B cell (primary cell): ENCODE data around the gene CTNNA3. TPM values are rescaled to one million over a fixed set of nuclear protein-coding genes. Genes with fewer than 3 reads are reported as not detected.

Experiments used
- ATAC-seq: fragments of 200-7000 bp; cut with Tn5 transposase; one replicate; pipeline ENCODE4 v1.10.0; 2021; ENCODE audit warnings: low read depth, mild to moderate bottlenecking, moderate number of reproducible peaks, moderate library complexity
- CTCF ChIA-PET: fragments of 350-600 bp; sonication (Branson Sonifier 250); formaldehyde crosslinking; loops from one replicate; lab custom pipeline; 2021; ENCODE audit warnings: antibody characterized with exemption, inconsistent platforms; lab: Charles Lee
- POLR2A ChIA-PET: fragments of 350-600 bp; sonication (Branson Sonifier 250); formaldehyde crosslinking; loops from one replicate; lab custom pipeline; 2021; ENCODE audit warnings: antibody characterized with exemption; lab: Charles Lee
- DNase-seq: peaks from one replicate; pipeline ENCODE4 v3.0.0; 2013
- H2AFZ ChIP-seq: 2 replicates; pipeline ENCODE4 v1.6.1; 2012; ENCODE audit warnings: mild to moderate bottlenecking, low read depth, low read length; ENCODE audit not compliant: insufficient read depth, poor library complexity, severe bottlenecking
- H3K27ac ChIP-seq, 2 donors: 1 replicate in 1 of 2; 2 replicates in 1 of 2; pipeline ENCODE4 v1.5.1; 2012 to 2013; ENCODE audit warnings: low read length in 2 of 2, mild to moderate bottlenecking in 2 of 2, moderate library complexity in 1 of 2
- H3K27me3 ChIP-seq, 4 experiments: fragments of 200-600 bp in 1 of 4; sonication (generic) in 1 of 4; replicated peaks in 1 of 4; 1 replicate in 2 of 4; 2 replicates in 2 of 4; pipeline versions ENCODE4 v1.6.1 to v1.7.0; 2013 to 2016; ENCODE audit warnings: low read length in 3 of 4, mild to moderate bottlenecking in 2 of 4, mixed read lengths in 1 of 4, moderate library complexity in 1 of 4; ENCODE audit not compliant: insufficient read depth in 4 of 4, control insufficient read depth in 3 of 4; ENCODE audit errors: control extremely low read depth in 1 of 4
- H3K36me3 ChIP-seq, 2 experiments: replicated peaks in 1 of 2; 1 replicate in 1 of 2; 2 replicates in 1 of 2; pipeline versions ENCODE4 v1.6.1 to v1.7.1; 2013; ENCODE audit warnings: low read length in 1 of 2; ENCODE audit not compliant: insufficient read depth in 2 of 2, control insufficient read depth in 1 of 2; ENCODE audit errors: control extremely low read depth in 1 of 2, extremely low read depth in 1 of 2
- H3K4me1 ChIP-seq, 2 donors: fragments of 200-600 bp in 1 of 2; sonication (generic) in 1 of 2; 1 replicate in 1 of 2; 2 replicates in 1 of 2; pipeline versions ENCODE4 v1.5.1 to v1.6.1; 2013 to 2017; ENCODE audit warnings: low read length in 2 of 2; ENCODE audit not compliant: control insufficient read depth in 2 of 2, insufficient read depth in 2 of 2
- H3K4me2 ChIP-seq: replicated peaks from 2 replicates; pipeline ENCODE3; 2012; ENCODE audit warnings: mild to moderate bottlenecking, low read depth, low read length; ENCODE audit not compliant: poor library complexity, severe bottlenecking
- H3K4me3 ChIP-seq, 5 experiments: fragments of 200-600 bp in 1 of 5; sonication (generic) in 1 of 5; 1 replicate in 3 of 5; 2 replicates in 2 of 5; pipeline versions ENCODE4 v1.5.1 to v1.7.0; 2011 to 2016; ENCODE audit warnings: low read length in 4 of 5, mild to moderate bottlenecking in 4 of 5, low read depth in 2 of 5, control low read depth in 1 of 5, moderate library complexity in 1 of 5; ENCODE audit not compliant: insufficient read depth in 1 of 5; ENCODE audit errors: control extremely low read depth in 1 of 5, extremely low read depth in 1 of 5
- H3K79me2 ChIP-seq: fragments of 200-600 bp; sonication (generic); one replicate; pipeline ENCODE4 v1.6.0; 2016; ENCODE audit warnings: low read length; ENCODE audit not compliant: control insufficient read depth, insufficient read depth
- H3K9ac ChIP-seq: fragments of 200-600 bp; sonication (generic); 2 replicates; pipeline ENCODE4 v1.6.1; 2017; ENCODE audit warnings: mild to moderate bottlenecking, low read length, moderate library complexity
- H3K9me3 ChIP-seq, 3 donors: one replicate each; pipeline versions ENCODE4 v1.6.1 to v1.7.1; 2013; ENCODE audit warnings: low read length in 2 of 3; ENCODE audit not compliant: control insufficient read depth in 2 of 3, insufficient read depth in 1 of 3; ENCODE audit errors: control extremely low read depth in 1 of 3
- H4K20me1 ChIP-seq: 2 replicates; pipeline ENCODE4 v1.6.0; 2012; ENCODE audit warnings: mild to moderate bottlenecking, low read length; ENCODE audit not compliant: insufficient read depth, control insufficient read depth, poor library complexity, severe bottlenecking
- H3K27ac Mint-ChIP-seq: one replicate; pipeline ENCODE4 v1.8.0; 2021; ENCODE audit warnings: mixed read lengths
- H3K27me3 Mint-ChIP-seq: one replicate; pipeline ENCODE4 v1.8.0; 2021; ENCODE audit warnings: mixed read lengths
- H3K4me1 Mint-ChIP-seq: one replicate; pipeline ENCODE4 v1.8.0; 2021; ENCODE audit warnings: mixed read lengths
- H3K4me3 Mint-ChIP-seq: one replicate; pipeline ENCODE4 v1.8.0; 2021; ENCODE audit warnings: mixed read lengths
- H3K9me3 Mint-ChIP-seq: one replicate; pipeline ENCODE4 v1.8.0; 2022; ENCODE audit warnings: mixed read lengths; ENCODE audit not compliant: insufficient read depth
- EZH2 ChIP-seq: IDR thresholded peaks from 2 replicates; pipeline ENCODE4 v1.6.1; 2012; ENCODE audit warnings: borderline replicate concordance, low read depth, mild to moderate bottlenecking, moderate library complexity, low read length; ENCODE audit not compliant: insufficient read depth, poor library complexity, severe bottlenecking
- WGBS: methylation state at CpG from one replicate; pipeline ENCODE4 v1.1.5; 2013; ENCODE audit warnings: missing lambda C conversion rate; ENCODE audit not compliant: insufficient coverage; 5-methylcytosine and 5-hydroxymethylcytosine counted together
- intact Hi-C: fragments of 100-400 bp; cut with micrococcal nuclease; formaldehyde crosslinking; loops from one replicate; pipeline ENCODE4 v1.10.0; 2022
- polyA plus RNA-seq: library from polyadenylated mRNA; depleted of rRNA; stranded (reverse); fragments of >200 nt; gene quantifications from 2 replicates; pipeline ENCODE4 v1.2.3, GENCODE V29; 2012
- total RNA-seq, 2 donors: library from RNA; stranded (reverse); fragments of 120-200 nt in 1 of 2; gene quantifications; 1 replicate in 1 of 2; 2 replicates in 1 of 2; pipeline versions ENCODE4 v1.2.3 to v1.2.4, GENCODE V29; 2013 to 2022
- TF ChIP-seq, protein P1 (sequence below): fragments of 200-600 bp; IDR thresholded peaks from one replicate; pipeline ENCODE4 v1.8.0; 2022; ENCODE audit warnings: antibody characterized with exemption, mild to moderate bottlenecking

CTNNA3 gene
- total and polyA plus RNA-seq, 2 donors (not counting 1 experiment from before 2014, with no cell fraction given): 0.01 TPM; not detected in 1

GRCh38 chr10:67144530-67144929, 551.5 kb downstream of the CTNNA3 start:
- H3K4me2 ChIP-seq: no peak overlapping the region
- no peak overlapping the region for H3K4me3 ChIP-seq
- H2AFZ ChIP-seq: no peak overlapping the region
- WGBS: no CpG with 5 or more reads among the region's 1 CpG
- Mint-ChIP-seq H3K27ac (no peak overlapping the region), H3K27me3 (no peaks in the 10 kb centered on the region), H3K4me1 (no peaks in the 10 kb centered on the region), H3K9me3 (no peaks in the 10 kb centered on the region), H3K4me3 (no peak overlapping the region)
- ChIA-PET POLR2A (no interaction called here), CTCF (no interaction called here)
- no peaks in the 10 kb centered on the region for H3K36me3 ChIP-seq
- no peak overlapping the region for H3K27ac ChIP-seq
- no peak for DNase-seq
- H3K27me3 ChIP-seq: peaks cover 0 to 2% (median 0%) of the 10 kb centered on the region in 4 experiments
- no peak for TF ChIP-seq EZH2
- TF ChIP-seq, protein P1, sequence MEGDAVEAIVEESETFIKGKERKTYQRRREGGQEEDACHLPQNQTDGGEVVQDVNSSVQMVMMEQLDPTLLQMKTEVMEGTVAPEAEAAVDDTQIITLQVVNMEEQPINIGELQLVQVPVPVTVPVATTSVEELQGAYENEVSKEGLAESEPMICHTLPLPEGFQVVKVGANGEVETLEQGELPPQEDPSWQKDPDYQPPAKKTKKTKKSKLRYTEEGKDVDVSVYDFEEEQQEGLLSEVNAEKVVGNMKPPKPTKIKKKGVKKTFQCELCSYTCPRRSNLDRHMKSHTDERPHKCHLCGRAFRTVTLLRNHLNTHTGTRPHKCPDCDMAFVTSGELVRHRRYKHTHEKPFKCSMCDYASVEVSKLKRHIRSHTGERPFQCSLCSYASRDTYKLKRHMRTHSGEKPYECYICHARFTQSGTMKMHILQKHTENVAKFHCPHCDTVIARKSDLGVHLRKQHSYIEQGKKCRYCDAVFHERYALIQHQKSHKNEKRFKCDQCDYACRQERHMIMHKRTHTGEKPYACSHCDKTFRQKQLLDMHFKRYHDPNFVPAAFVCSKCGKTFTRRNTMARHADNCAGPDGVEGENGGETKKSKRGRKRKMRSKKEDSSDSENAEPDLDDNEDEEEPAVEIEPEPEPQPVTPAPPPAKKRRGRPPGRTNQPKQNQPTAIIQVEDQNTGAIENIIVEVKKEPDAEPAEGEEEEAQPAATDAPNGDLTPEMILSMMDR: no peak
- ATAC-seq: no peak
- no peak overlapping the region for H3K9ac ChIP-seq
- H4K20me1 ChIP-seq: no peaks in the 10 kb centered on the region
- no peaks in the 10 kb centered on the region for H3K4me1 ChIP-seq
- intact Hi-C loops: no loop called here
- no peaks in the 10 kb centered on the region for H3K79me2 ChIP-seq
- H3K9me3 ChIP-seq: no peaks in the 10 kb centered on the region

DNA sequence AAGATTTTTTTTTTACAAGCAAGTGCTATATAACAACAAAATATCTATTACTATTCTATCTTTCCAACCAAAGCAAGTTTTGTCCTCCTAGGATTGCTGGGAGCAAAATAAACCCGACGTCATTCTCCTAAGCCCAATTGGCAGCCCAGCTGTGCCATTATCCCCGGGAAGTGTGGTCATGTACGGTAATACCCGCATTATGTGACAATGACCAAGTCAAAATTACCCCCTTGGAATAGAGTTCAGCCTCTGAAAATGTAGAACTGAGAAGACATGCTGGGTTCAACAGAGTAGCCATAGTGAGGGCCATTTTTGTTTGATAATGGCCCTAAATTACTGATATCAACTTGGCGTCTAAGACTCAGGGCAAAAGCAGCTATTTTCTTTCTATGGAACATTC, 554.7 kb downstream of the CTNNA3 start:
- no peaks in the 10 kb centered on the region for H4K20me1 ChIP-seq
- Mint-ChIP-seq H3K9me3 (no peaks in the 10 kb centered on the region), H3K4me3 (no peak overlapping the region), H3K4me1 (no peaks in the 10 kb centered on the region), H3K27ac (no peak overlapping the region), H3K27me3 (no peaks in the 10 kb centered on the region)
- no peaks in the 10 kb centered on the region for H3K79me2 ChIP-seq
- CTCF ChIA-PET: no interaction called here
- peaks cover 0 to 2% (median 0%) of the 10 kb centered on the region in 4 experiments for H3K27me3 ChIP-seq
- H2AFZ ChIP-seq: no peak overlapping the region
- no peak for DNase-seq
- H3K27ac ChIP-seq: no peak overlapping the region
- no peaks in the 10 kb centered on the region for H3K4me1 ChIP-seq
- H3K9ac ChIP-seq: no peak overlapping the region
- no peak overlapping the region for H3K4me3 ChIP-seq
- no peak overlapping the region for H3K4me2 ChIP-seq
- H3K9me3 ChIP-seq: no peaks in the 10 kb centered on the region
- POLR2A ChIA-PET: no interaction called here
- WGBS: 92% methylated on average over 4 of the region's 6 CpGs
- H3K36me3 ChIP-seq: no peaks in the 10 kb centered on the region
- TF ChIP-seq EZH2: no peak
- TF ChIP-seq, protein P1: no peak
- ATAC-seq: no peak
- intact Hi-C loops: no loop called here
